Stimulated activated CD8-positive, alpha-beta memory T cell treated with anti-CD3 and anti-CD28 coated beads, Interleukin-4, amount 100 ng/mL, for 1 hour (primary cell): ENCODE data around the gene TJP2.

ENCODE experiments used
- DNase-seq, 2 donors: peaks; one replicate each; pipeline ENCODE4 v3.0.0-alpha.2; 2020; ENCODE audit warnings: low read depth in 2 of 2, low spot score in 1 of 2

TJP2 gene

DNA sequence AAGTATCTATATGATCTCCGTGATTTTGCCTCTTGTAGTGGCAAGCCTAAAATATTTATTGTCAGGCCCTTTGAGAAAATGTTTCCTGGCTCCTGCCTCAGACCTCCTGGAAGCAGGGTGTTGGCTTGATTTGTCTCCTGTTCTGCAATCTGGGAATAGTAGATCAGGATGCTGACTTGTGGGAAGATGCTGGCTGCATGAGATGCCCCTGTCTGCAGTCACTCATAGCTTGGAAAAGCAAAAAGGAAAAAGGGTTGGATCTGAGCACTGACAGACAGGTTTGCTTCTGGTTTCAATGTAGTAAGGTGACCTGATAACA is 16.7 kb downstream of the TJP2 start:
- DNase-seq, result no peak

DNA sequence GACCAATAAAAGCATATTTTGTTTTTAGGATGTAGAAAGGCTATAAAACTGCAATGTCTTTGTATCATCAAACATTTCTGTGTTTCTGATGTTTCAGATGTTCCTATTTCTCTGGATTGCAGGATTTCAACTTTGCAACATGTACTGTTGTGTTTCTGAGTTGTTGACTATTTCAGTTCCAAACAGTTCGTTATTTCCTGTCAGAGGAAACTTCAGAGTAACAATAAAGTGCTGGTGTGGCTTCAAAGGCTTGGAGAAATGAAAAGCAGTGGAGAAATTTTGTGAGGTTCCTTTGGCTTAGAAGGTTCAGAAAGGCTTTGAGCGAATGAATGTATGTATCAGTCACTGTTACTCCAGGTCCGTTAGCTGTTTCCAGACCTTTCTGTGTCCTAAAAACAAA is 17.2 kb downstream of the TJP2 start:
- DNase-seq, result no peak

GRCh38 chr9:69192214-69192613 is 18.1 kb downstream of the TJP2 start:
- no peak for DNase-seq

GRCh38 chr9:69193685-69194032 is 19.6 kb downstream of the TJP2 start:
- no peak for DNase-seq

DNA sequence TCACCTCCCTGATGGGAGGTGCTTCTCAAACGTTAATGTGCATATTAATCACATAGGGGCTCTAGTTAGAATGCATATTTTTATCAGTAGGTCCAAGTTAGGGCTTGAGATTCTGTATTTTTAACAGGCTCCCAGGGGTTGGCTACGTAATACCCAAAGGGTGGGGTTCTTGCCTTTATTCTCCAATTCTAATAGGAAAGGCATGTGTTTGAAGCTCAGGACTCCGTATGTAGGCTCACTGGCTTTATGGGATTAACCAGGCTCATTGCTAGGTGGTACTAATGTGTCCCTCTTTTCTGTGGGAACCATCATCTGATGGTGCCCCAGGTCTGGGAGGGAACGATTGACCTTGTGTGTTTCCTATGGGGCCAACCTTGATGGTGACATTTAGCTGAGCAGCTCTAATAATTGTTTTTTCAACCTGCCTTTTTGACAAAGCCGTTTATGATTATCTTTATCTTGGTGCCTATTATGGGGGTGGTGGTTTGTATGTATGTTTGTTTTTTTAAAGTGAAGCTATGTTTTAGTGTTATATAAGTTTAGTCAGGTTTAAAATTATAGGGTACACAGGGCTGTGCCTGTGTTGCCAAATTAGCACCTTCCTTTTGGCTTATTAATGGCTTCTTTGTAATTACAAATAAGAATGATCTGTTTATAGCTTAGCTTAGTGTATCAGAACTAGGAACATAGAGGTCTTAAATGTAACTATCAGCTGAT is 20.8 kb downstream of the TJP2 start:
- DNase-seq, result no peak

GRCh38 chr9:69195668-69196067 is 21.6 kb downstream of the TJP2 start:
- no peak for DNase-seq

DNA sequence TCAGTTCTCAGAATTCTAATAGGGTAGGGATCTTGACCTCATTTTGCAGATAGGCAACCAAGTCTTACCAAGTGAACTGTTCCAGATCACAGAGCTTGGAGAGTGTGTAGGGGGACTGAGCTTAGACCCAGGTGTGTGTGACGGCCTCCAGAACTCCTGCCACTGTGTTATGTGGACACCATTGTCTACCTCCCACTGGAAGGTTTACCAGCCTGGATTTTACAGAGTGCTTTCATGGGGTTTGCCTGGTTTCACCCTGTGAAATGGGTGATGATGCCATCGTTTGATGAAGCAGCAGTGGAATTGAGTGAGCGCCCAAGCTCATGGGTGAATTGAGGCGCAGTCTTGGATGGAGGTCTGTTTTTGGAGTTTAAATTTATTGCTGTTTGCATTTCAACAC is 23.6 kb downstream of the TJP2 start:
- no peak for DNase-seq

GRCh38 chr9:69198521-69199220 is 24.6 kb downstream of the TJP2 start:
- DNase-seq, result no peak

DNA sequence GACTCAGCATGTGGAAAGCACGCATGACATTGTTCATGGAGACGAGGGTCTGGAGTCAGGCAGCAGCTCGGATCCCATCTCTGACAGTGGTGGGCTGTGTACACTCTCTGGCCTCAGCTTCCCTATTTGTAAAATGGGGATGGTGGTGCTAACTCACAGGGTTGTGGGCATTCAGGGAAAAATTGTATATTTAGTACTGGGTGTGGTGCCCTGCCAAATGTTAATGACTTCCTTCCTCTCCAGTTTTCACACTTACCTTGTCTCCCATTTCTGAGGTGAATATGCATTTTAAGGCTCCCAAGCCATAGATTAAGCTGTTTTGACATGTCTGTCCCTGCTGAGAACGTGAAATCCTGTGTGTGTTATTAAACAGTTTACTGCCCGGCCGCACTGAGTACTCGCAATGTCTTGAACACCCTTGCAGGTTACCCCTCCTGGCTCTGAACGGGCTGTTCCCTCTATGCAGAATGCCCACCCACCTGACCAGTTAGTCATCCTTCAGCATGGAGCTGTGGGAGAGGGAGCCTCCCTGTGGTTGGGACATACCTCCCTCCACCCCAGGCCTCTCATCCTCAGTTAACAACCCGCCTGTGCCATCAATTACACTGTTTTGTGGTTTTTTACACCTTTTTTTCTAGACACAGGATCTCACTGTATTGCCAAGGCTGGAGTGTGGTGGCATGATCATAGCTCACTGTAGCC is 25.8 kb downstream of the TJP2 start:
- DNase-seq, result no peak

DNA sequence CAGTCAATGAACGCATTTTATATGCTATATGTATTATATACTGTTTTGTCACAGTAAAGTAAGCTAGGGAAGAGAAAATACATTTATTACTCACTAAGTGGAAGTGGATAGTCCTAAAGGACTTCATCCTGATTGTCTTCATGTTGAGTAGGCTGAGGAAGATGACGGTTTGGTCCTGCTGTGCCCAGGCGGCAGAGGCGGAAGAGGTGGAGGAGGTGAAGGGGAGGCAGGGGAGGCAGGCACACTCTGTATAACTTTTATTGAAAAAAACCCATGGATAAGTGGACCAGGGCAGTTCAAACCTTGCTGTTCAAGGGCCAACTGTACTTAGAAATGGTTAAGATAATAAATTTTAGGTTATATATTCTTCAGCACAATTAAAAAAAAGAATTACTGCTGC is 28.5 kb downstream of the TJP2 start:
- DNase-seq, result no peak

DNA sequence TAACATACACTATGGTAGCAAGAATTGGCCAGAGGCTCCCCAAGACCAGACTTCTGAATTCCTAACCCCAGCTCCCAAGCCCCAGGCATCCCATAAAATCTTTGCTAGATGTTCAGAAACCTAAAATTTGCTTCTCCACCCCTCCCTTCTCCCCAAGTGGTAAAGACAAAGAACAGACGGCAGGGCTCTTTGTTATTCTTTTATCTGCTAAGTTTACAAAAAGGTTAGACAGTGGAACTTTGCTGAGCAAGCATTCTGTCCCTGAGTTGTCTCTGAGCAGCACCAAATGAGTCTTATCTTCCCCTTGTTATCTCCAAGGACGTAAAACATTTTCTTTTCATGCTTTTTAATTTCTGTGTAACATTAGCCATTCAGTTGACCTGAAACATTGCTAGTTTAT is 30.2 kb downstream of the TJP2 start:
- no peak for DNase-seq

DNA sequence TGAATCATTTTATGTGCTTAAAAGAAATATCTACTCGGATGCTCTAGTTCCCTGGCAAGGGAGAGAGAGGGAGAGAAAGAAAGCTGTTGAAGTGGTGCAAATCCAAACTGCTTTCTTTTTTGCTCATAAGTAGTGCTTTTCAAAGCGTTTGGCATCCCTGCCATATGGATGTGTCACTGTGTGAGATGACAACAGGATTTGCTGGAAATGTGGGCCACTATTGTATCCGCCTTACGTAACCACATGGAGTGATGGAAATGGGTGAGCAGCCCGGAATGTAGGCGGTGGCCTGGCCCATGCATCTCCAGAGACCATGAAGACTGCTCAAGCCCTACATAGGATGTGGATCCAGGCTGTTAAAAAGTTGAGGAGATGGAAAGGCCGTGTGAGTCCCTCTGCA is 30.8 kb downstream of the TJP2 start:
- DNase-seq, result no peak

DNA sequence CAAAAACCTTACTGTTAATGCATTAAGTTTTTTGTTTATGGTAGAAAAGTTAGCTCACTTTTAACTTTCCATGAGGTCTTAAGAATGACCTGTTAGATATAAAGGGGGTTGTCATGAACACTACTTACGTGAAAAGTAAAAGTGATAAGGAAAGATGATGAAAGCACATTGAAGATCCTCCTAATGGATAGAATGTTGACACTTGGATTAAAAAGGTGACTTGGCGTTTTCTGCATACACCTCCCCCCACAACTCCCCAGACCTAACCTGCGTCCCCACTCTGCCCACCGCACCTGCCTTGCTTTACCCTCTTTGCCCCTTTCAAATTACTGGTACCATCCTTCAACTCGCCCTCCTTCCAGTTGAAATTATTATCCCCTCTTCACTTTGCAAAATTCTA is 32.0 kb downstream of the TJP2 start:
- no peak for DNase-seq

DNA sequence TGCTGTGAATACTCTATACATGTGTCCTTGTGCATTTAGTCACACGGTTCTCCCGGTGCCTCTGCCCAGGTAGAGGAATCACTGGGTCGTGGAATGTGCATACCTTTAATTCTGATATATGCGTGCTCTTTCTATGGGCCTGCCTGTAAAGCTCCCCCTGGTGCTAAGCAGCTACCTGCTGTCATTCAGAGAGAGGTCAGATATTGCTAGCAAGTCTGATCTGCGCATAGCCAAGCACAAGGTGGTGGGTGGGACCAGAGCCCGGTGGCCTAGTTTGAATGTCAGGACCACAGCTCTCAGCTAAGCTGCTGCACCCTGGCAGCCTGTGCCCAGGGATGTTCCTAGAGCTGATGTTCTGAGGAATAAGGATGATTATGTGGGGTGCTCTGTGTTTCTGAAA is 33.4 kb downstream of the TJP2 start:
- no peak for DNase-seq

GRCh38 chr9:69211424-69212036 is 37.5 kb downstream of the TJP2 start:
- no peak for DNase-seq

DNA sequence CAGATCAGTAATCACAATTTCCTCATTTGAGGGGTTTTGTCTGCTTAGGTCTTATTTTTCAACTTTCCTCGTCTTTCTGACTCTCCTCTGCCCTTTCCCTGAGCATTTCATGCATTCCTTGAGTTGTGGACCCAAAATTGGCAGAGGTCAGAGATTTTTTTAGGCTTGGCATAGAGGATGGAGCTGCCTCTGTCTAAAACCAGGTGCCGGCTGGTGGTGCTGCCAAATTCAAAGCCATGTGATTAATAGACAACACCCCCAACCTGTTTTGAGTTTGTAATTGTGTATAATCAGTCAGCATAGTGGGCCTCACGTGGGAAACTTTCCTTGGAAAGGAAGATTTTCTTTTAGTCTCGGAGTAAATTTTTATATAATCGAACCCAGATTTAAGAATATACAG is 39.6 kb downstream of the TJP2 start:
- no peak for DNase-seq

DNA sequence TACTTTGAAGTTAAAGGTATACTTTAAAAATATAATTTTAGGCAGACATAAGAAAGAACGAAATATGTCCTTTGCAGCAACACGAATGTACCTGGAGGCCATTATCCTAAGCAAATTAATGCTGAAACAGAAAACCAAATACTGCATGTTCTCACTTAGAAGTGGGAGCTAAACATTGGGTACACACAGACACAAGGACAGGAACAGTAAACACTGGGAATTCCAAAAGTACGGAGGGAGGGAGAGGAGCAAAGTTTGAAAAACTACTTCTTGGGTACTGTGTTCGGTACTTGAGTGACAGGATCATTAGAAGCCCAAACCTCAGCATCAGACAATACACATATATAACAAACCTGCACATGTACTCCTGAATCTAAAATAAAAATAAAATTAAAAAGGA is 40.9 kb downstream of the TJP2 start:
- DNase-seq, result no peak

- no peak for DNase-seq
Observed at GRCh38 chr9:69215774-69216485, 41.9 kb downstream of the TJP2 start.

DNA sequence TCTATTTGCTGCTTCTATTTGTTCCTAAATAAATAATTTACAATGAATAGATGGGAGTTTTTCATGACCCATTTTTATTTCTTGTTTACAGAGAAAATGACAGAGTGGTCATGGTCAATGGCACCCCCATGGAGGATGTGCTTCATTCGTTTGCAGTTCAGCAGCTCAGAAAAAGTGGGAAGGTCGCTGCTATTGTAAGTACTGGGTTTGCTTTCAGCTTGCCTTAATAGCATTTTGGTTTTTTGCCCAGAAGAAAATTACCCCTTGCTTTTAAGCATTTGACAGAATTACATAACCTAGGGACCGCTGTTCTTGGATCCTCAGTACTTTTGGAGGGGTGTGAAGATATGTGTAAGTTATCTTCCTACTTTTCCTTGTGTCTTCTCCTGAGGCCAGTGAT is 44.1 kb downstream of the TJP2 start:
- no peak for DNase-seq

DNA sequence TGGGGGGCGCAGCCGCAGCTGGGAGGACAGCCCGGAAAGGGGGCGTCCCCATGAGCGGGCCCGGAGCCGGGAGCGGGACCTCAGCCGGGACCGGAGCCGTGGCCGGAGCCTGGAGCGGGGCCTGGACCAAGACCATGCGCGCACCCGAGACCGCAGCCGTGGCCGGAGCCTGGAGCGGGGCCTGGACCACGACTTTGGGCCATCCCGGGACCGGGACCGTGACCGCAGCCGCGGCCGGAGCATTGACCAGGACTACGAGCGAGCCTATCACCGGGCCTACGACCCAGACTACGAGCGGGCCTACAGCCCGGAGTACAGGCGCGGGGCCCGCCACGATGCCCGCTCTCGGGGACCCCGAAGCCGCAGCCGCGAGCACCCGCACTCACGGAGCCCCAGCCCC is 47.0 kb downstream of the TJP2 start:
- DNase-seq, result no peak

DNA sequence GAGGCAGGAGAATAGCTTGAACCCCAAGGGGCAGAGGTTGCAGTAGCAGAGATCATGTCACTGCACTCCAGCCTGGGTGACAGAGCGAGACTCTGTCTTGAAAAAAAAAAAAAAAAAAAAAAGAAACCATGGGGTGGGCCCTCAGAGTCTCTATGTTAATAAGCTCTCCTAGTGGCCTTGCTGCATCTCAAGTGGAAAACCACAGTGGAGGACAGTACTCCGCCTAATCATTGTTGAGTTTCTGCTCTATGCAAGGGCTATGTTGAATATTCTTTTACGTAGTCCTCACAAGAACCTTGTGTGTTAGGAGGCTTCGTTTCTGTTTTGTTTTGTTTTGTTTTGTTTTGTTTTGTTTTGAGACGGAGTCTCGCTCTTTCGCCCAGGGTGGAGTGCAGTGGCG is 48.9 kb downstream of the TJP2 start:
- no peak for DNase-seq

GRCh38 chr9:69223605-69224004 is 49.5 kb downstream of the TJP2 start:
- DNase-seq, result no peak
